Chondrocyte (in vitro differentiated cells): ENCODE data around the gene NOXRED1. TPM values are rescaled to one million over a fixed set of nuclear protein-coding genes. Genes with fewer than 3 reads are reported as not detected.

Experiments
- DNase-seq: peaks from one replicate; pipeline ENCODE4 v3.0.0; 2021; ENCODE audit warnings: mixed read lengths, low spot score
- H3K27ac Mint-ChIP-seq: one replicate; pipeline ENCODE4 v1.8.0; 2021; ENCODE audit warnings: mild to moderate bottlenecking, moderate library complexity, mixed read lengths; ENCODE audit not compliant: unreplicated experiment
- H3K27me3 Mint-ChIP-seq: 2 replicates; pipeline ENCODE4 v1.8.0; 2021; ENCODE audit warnings: low read depth, mixed read lengths
- H3K36me3 Mint-ChIP-seq: 2 replicates; pipeline ENCODE4 v1.8.0; 2021; ENCODE audit warnings: low read depth, mixed read lengths
- H3K4me1 Mint-ChIP-seq: 2 replicates; pipeline ENCODE4 v1.8.0; 2021; ENCODE audit warnings: low read depth, mild to moderate bottlenecking, mixed read lengths
- H3K4me3 Mint-ChIP-seq: one replicate; pipeline ENCODE4 v1.8.0; 2021; ENCODE audit warnings: mild to moderate bottlenecking, moderate library complexity, mixed read lengths; ENCODE audit not compliant: unreplicated experiment
- H3K9me3 Mint-ChIP-seq: 2 replicates; pipeline ENCODE4 v1.8.0; 2021; ENCODE audit warnings: low read depth, mixed read lengths
- total RNA-seq: library from RNA; stranded (reverse); gene quantifications from 3 replicates; pipeline ENCODE4 v1.2.1, GENCODE V29; 2021
- TF ChIP-seq, protein P1 (sequence below): fragments of 200-600 bp; sonication (generic); IDR thresholded peaks from 2 replicates; pipeline ENCODE4 v1.5.0; 2021; ENCODE audit warnings: antibody characterized with exemption, mild to moderate bottlenecking, moderate library complexity

The NOXRED1 gene
- total RNA-seq, 1 donor from 2014 or later = 0.37 TPM

DNA sequence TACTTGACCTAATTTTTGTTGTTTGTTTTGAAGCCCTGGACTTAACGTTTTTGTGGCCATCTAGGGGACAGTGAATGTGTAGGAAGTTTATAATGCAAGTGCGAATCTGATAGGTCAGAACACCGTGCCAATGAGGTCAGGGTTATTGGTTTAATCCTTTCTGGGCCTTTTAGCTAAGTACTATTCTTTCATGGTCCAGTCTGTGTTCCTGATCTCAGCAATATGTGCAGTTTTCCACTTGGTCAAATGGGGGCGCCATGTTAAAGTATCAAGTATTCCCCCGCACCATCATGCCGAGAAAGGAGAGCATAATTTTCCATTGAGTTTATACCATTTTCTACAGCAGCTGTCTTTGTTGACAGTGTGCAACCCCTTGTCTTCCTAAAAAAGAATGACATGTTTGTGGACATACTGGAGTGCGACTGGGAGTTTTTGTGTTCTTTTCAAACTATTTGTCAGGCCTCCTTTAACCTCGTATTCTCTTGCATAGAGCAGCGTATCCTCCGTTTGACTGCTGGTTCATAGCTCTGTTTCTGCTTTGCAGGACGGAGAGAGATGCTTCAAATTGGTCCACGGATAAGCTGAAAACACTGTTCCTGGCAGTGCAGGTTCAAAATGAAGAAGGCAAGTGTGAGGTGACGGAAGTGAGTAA lies 35.9 kb upstream of the NOXRED1 start:
- H3K27me3 Mint-ChIP-seq = no peaks in the 10 kb centered on the region
- H3K4me1 Mint-ChIP-seq = peaks cover 30% of the 10 kb centered on the region
- H3K27ac Mint-ChIP-seq = peak overlapping the region; percentile 39
- DNase-seq = no peak
- H3K9me3 Mint-ChIP-seq = no peaks in the 10 kb centered on the region
- peaks cover 26% of the 10 kb centered on the region for H3K36me3 Mint-ChIP-seq
- peak overlapping the region; percentile 100 for H3K4me3 Mint-ChIP-seq
- TF ChIP-seq, protein P1, sequence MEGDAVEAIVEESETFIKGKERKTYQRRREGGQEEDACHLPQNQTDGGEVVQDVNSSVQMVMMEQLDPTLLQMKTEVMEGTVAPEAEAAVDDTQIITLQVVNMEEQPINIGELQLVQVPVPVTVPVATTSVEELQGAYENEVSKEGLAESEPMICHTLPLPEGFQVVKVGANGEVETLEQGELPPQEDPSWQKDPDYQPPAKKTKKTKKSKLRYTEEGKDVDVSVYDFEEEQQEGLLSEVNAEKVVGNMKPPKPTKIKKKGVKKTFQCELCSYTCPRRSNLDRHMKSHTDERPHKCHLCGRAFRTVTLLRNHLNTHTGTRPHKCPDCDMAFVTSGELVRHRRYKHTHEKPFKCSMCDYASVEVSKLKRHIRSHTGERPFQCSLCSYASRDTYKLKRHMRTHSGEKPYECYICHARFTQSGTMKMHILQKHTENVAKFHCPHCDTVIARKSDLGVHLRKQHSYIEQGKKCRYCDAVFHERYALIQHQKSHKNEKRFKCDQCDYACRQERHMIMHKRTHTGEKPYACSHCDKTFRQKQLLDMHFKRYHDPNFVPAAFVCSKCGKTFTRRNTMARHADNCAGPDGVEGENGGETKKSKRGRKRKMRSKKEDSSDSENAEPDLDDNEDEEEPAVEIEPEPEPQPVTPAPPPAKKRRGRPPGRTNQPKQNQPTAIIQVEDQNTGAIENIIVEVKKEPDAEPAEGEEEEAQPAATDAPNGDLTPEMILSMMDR = peak; percentile 87

- peaks cover 23% of the 10 kb centered on the region for H3K36me3 Mint-ChIP-seq
- TF ChIP-seq, protein P1 = no peak
- H3K4me1 Mint-ChIP-seq = peaks cover 30% of the 10 kb centered on the region
- H3K4me3 Mint-ChIP-seq = peak overlapping the region; percentile 100
- no peaks in the 10 kb centered on the region for H3K27me3 Mint-ChIP-seq
- no peaks in the 10 kb centered on the region for H3K9me3 Mint-ChIP-seq
- H3K27ac Mint-ChIP-seq = peak overlapping the region; percentile 100
- DNase-seq = no peak
Observed at GRCh38 chr14:77458249-77458950, 35.1 kb upstream of the NOXRED1 start.

GRCh38 chr14:77457522-77458248 lies 34.4 kb upstream of the NOXRED1 start, which contains the start of the genes AHSA1 and VIPAS39:
AHSA1 (plus strand) TSS chr14:77458093; CDS start chr14:77458190, 97 bp downstream.
VIPAS39 (minus strand) TSS chr14:77457601; CDS start chr14:77454102, 3,499 bp downstream.
- H3K4me1 Mint-ChIP-seq = peaks cover 30% of the 10 kb centered on the region
- TF ChIP-seq, protein P1 = no peak

GRCh38 chr14:77457115-77457521 lies 33.8 kb upstream of the NOXRED1 start:
- DNase-seq = no peak
- peaks cover 30% of the 10 kb centered on the region for H3K4me1 Mint-ChIP-seq
- H3K27me3 Mint-ChIP-seq = no peaks in the 10 kb centered on the region
- peak overlapping the region; percentile 100 for H3K27ac Mint-ChIP-seq
- peaks cover 25% of the 10 kb centered on the region for H3K36me3 Mint-ChIP-seq
- TF ChIP-seq, protein P1 = peak; percentile 23
- no peaks in the 10 kb centered on the region for H3K9me3 Mint-ChIP-seq
- peak overlapping the region; percentile 100 for H3K4me3 Mint-ChIP-seq

More at GRCh38 chr14:77457522-77458248, 34.4 kb upstream of the NOXRED1 start, which contains the start of the genes AHSA1 and VIPAS39:
- Mint-ChIP-seq H3K36me3 (peaks cover 26% of the 10 kb centered on the region), H3K4me3 (peak within 1 kb of the TSS; percentile 100), H3K9me3 (no peaks in the 10 kb centered on the region), H3K27me3 (no peaks in the 10 kb centered on the region), H3K27ac (peak within 1 kb of the TSS; percentile 100)
- DNase-seq = peak; percentile 97
